ENCODE results near the gene AVL9.
"Not testable (repeated sequence)": the region's sequence is repeated elsewhere in the genome, so short reads cannot be mapped to it uniquely, and the experiment has no call there.

AVL9 gene

GRCh38 chr7:32495298-32496051, at the start of gene AVL9:
AVL9 (plus strand) TSS chr7:32495489; CDS start chr7:32495710, 221 bp downstream.
- DNase-seq, result peak; percentile 50

- DNase-seq, result no peak
These were observed 48.1 kb upstream of the AVL9 start for GRCh38 chr7:32447218-32447617.

- DNase-seq, result no peak
These were observed 41.8 kb upstream of the AVL9 start for GRCh38 chr7:32453341-32454011.

GRCh38 chr7:32458025-32458424, 37.3 kb upstream of the AVL9 start:
- no peak for DNase-seq

- no peak for DNase-seq
These were observed 35.5 kb upstream of the AVL9 start for GRCh38 chr7:32459788-32460187.

GRCh38 chr7:32461484-32461883, 33.8 kb upstream of the AVL9 start:
- DNase-seq, result no peak

- DNase-seq, result no peak
These were observed 32.8 kb upstream of the AVL9 start for GRCh38 chr7:32462451-32462850.

GRCh38 chr7:32462977-32463376, 32.3 kb upstream of the AVL9 start:
- no peak for DNase-seq

- not testable (repeated sequence) for DNase-seq
These were observed 30.5 kb upstream of the AVL9 start for GRCh38 chr7:32464641-32465416.

GRCh38 chr7:32470004-32470403, 25.3 kb upstream of the AVL9 start:
- DNase-seq, result not testable (repeated sequence)

- DNase-seq, result no peak
These were observed 24.4 kb upstream of the AVL9 start for GRCh38 chr7:32470871-32471270.

- no peak for DNase-seq
These were observed 23.3 kb upstream of the AVL9 start for GRCh38 chr7:32472015-32472414.

- no peak for DNase-seq
These were observed 21.3 kb upstream of the AVL9 start for GRCh38 chr7:32474008-32474407.

GRCh38 chr7:32476816-32477648, 18.3 kb upstream of the AVL9 start:
- no peak for DNase-seq

GRCh38 chr7:32477649-32477980, 17.7 kb upstream of the AVL9 start:
- no peak for DNase-seq

- DNase-seq, result no peak
These were observed 15.6 kb upstream of the AVL9 start for GRCh38 chr7:32479574-32480200.

- DNase-seq, result no peak
These were observed 14.1 kb upstream of the AVL9 start for GRCh38 chr7:32481176-32481575.

GRCh38 chr7:32481921-32482320, 13.4 kb upstream of the AVL9 start:
- DNase-seq, result no peak

GRCh38 chr7:32489788-32490126, 5.5 kb upstream of the AVL9 start:
- DNase-seq, result no peak

GRCh38 chr7:32490127-32490796, 5.0 kb upstream of the AVL9 start, which contains the start of gene LSM5:
LSM5 (minus strand) TSS chr7:32490380; CDS start chr7:32490365, 15 bp downstream.
- DNase-seq, result peak; percentile 86

- no peak for DNase-seq
These were observed 367 bp upstream of the AVL9 start for GRCh38 chr7:32494946-32495297.

Data from NCI-H524 treated with DMSO at 0.1 percent for 48 hours (cell line).